ENCODE results near the gene KRT23. TPM values are rescaled to one million over a fixed set of nuclear protein-coding genes. Genes with fewer than 3 reads are reported as not detected.

Gene KRT23
- total RNA-seq, 1 donor from 2014 or later: 0.60 TPM

- H3K27ac Mint-ChIP-seq: no peak overlapping the region
- TF ChIP-seq EZH2 (IDR thresholded peaks at IDR 0.05) (no peak), EZH2phosphoT487 (IDR thresholded peaks at IDR 0.05) (no peak)
- TF ChIP-seq, protein P1, sequence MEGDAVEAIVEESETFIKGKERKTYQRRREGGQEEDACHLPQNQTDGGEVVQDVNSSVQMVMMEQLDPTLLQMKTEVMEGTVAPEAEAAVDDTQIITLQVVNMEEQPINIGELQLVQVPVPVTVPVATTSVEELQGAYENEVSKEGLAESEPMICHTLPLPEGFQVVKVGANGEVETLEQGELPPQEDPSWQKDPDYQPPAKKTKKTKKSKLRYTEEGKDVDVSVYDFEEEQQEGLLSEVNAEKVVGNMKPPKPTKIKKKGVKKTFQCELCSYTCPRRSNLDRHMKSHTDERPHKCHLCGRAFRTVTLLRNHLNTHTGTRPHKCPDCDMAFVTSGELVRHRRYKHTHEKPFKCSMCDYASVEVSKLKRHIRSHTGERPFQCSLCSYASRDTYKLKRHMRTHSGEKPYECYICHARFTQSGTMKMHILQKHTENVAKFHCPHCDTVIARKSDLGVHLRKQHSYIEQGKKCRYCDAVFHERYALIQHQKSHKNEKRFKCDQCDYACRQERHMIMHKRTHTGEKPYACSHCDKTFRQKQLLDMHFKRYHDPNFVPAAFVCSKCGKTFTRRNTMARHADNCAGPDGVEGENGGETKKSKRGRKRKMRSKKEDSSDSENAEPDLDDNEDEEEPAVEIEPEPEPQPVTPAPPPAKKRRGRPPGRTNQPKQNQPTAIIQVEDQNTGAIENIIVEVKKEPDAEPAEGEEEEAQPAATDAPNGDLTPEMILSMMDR (IDR thresholded peaks at IDR 0.05): no peak
- H3K9me3 Mint-ChIP-seq: no peaks in the 10 kb centered on the region
- Histone ChIP-seq H3K79me2 (ENCODE audit: low read depth) (no peaks in the 10 kb centered on the region), H3K36me3 (no peaks in the 10 kb centered on the region), H2AFZ (replicated peaks) (peak overlapping the region; percentile 14), H3K4me2 (no peak overlapping the region), H4K20me1 (ENCODE audit: low read depth) (no peaks in the 10 kb centered on the region), H3F3A (ENCODE audit: low read depth) (no peaks in the 10 kb centered on the region), H3K4me3 (no peak overlapping the region), H3K4me1 (no peaks in the 10 kb centered on the region), H3K27ac (no peak overlapping the region), H3K9ac (no peak overlapping the region), H3K27me3 (no peaks in the 10 kb centered on the region), H3K9me3 (ENCODE audit: low read depth) (no peaks in the 10 kb centered on the region)
- peaks cover 2% of the 10 kb centered on the region for H3K27me3 Mint-ChIP-seq (ENCODE audit: insufficient read depth, low read depth)
- H3K4me3 Mint-ChIP-seq: no peak overlapping the region
- DNase-seq (ENCODE audit: low spot score): no peak
- no peaks in the 10 kb centered on the region for H3K36me3 Mint-ChIP-seq
- H3K4me1 Mint-ChIP-seq: no peaks in the 10 kb centered on the region
Observed at GRCh38 chr17:40916366-40916765, 21.1 kb downstream of the KRT23 start.

GRCh38 chr17:40915721-40916256 is 21.7 kb downstream of the KRT23 start:
- H3K36me3 Mint-ChIP-seq: no peaks in the 10 kb centered on the region
- H3K4me3 Mint-ChIP-seq: no peak overlapping the region
- H3K9me3 Mint-ChIP-seq: no peaks in the 10 kb centered on the region
- TF ChIP-seq, protein P1 (IDR thresholded peaks at IDR 0.05): no peak
- TF ChIP-seq EZH2 (IDR thresholded peaks at IDR 0.05) (no peak), EZH2phosphoT487 (IDR thresholded peaks at IDR 0.05) (no peak)
- H3K4me2 ChIP-seq: no peak overlapping the region
- no peaks in the 10 kb centered on the region for H4K20me1 ChIP-seq (ENCODE audit: low read depth)
- H3K27me3 Mint-ChIP-seq (ENCODE audit: insufficient read depth, low read depth): no peaks in the 10 kb centered on the region
- no peaks in the 10 kb centered on the region for H3K9me3 ChIP-seq (ENCODE audit: low read depth)
- H3K4me1 ChIP-seq: no peaks in the 10 kb centered on the region
- H2AFZ ChIP-seq (replicated peaks): peak overlapping the region; percentile 14
- no peaks in the 10 kb centered on the region for H3K4me1 Mint-ChIP-seq
- H3K36me3 ChIP-seq: no peaks in the 10 kb centered on the region
- no peak for DNase-seq (ENCODE audit: low spot score)
- no peak overlapping the region for H3K4me3 ChIP-seq
- H3K79me2 ChIP-seq (ENCODE audit: low read depth): no peaks in the 10 kb centered on the region
- H3K27ac ChIP-seq: no peak overlapping the region
- H3K9ac ChIP-seq: no peak overlapping the region
- H3F3A ChIP-seq (ENCODE audit: low read depth): no peaks in the 10 kb centered on the region
- no peak overlapping the region for H3K27ac Mint-ChIP-seq
- H3K27me3 ChIP-seq: no peaks in the 10 kb centered on the region

DNA sequence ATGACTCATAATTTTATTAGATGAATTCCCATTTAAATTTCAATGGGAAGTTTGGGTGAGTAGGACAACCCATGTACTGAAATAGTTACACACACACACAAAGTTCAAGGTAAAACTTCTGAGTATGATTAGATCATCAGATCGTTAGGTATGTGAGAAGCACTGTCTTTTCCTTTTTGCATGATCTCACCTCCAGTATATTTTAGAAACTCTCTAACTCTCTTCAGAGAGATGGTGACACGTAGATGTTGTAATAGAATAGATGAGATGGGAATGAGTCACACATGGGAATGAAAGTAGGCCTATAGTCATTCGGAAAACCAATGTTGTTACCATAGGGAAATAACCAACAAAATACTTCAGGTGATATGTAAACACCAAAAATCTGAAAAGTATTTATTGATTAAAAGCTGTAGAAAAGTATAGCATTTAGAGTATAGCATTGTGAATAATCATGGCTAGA is 22.2 kb downstream of the KRT23 start:
- Mint-ChIP-seq H3K9me3 (no peaks in the 10 kb centered on the region), H3K4me3 (no peak overlapping the region), H3K27me3 (ENCODE audit: insufficient read depth, low read depth) (no peaks in the 10 kb centered on the region), H3K4me1 (peaks cover under 1% of the 10 kb centered on the region), H3K27ac (no peak overlapping the region), H3K36me3 (no peaks in the 10 kb centered on the region)
- H3K9ac ChIP-seq: no peak overlapping the region
- peaks cover 6% of the 10 kb centered on the region for H3K4me1 ChIP-seq
- TF ChIP-seq, protein P1 (IDR thresholded peaks at IDR 0.05): no peak
- H4K20me1 ChIP-seq (ENCODE audit: low read depth): no peaks in the 10 kb centered on the region
- no peak overlapping the region for H3K4me2 ChIP-seq
- no peaks in the 10 kb centered on the region for H3K27me3 ChIP-seq
- H3K79me2 ChIP-seq (ENCODE audit: low read depth): no peaks in the 10 kb centered on the region
- H3K36me3 ChIP-seq: no peaks in the 10 kb centered on the region
- no peaks in the 10 kb centered on the region for H3K9me3 ChIP-seq (ENCODE audit: low read depth)
- DNase-seq (ENCODE audit: low spot score): no peak
- H2AFZ ChIP-seq (replicated peaks): no peak overlapping the region
- no peaks in the 10 kb centered on the region for H3F3A ChIP-seq (ENCODE audit: low read depth)
- H3K4me3 ChIP-seq: no peak overlapping the region
- no peak overlapping the region for H3K27ac ChIP-seq

Measured in neural progenitor cell (in vitro differentiated cells).